Pons (tissue), 1 donor: ENCODE results near the gene KLHL26.

Experiments used
- DNase-seq: peaks from one replicate; pipeline ENCODE4 v3.0.0-alpha.2; 2016; ENCODE audit warnings: low spot score

Gene KLHL26

GRCh38 chr19:18603255-18603957 lies 33.4 kb upstream of the KLHL26 start:
- no peak for DNase-seq

- no peak for DNase-seq
Observed at GRCh38 chr19:18603958-18604819, 32.6 kb upstream of the KLHL26 start.

- no peak for DNase-seq
Observed at GRCh38 chr19:18604820-18605159, 32.0 kb upstream of the KLHL26 start.

- DNase-seq, result no peak
Observed at GRCh38 chr19:18605196-18605545, 31.7 kb upstream of the KLHL26 start.

GRCh38 chr19:18605546-18606280 lies 31.1 kb upstream of the KLHL26 start:
- DNase-seq, result no peak

- DNase-seq, result no peak
Observed at GRCh38 chr19:18606281-18607225, 30.3 kb upstream of the KLHL26 start, which contains the start of gene CRLF1. Gene CRLF1, minus strand, starts transcription at chr19:18606799. Its CDS starts 143 bp downstream, at chr19:18606656.

GRCh38 chr19:18607226-18608101 lies 29.4 kb upstream of the KLHL26 start:
- DNase-seq, result no peak

GRCh38 chr19:18608102-18608804 lies 28.6 kb upstream of the KLHL26 start:
- DNase-seq, result no peak

- DNase-seq, result no peak
Observed at GRCh38 chr19:18608805-18609716, 27.8 kb upstream of the KLHL26 start.

- DNase-seq, result no peak
Observed at GRCh38 chr19:18609717-18610051, 27.1 kb upstream of the KLHL26 start.

- DNase-seq, result no peak
Observed at GRCh38 chr19:18610245-18610555, 26.6 kb upstream of the KLHL26 start.

- no peak for DNase-seq
Observed at GRCh38 chr19:18610556-18611326, 26.1 kb upstream of the KLHL26 start.

GRCh38 chr19:18611327-18612050 lies 25.3 kb upstream of the KLHL26 start:
- no peak for DNase-seq

GRCh38 chr19:18612051-18612771 lies 24.6 kb upstream of the KLHL26 start:
- DNase-seq, result no peak

GRCh38 chr19:18612772-18613588 lies 23.8 kb upstream of the KLHL26 start, which contains the start of gene TMEM59L:
Gene TMEM59L, plus strand, starts transcription at chr19:18612870. Its CDS starts 89 bp downstream, at chr19:18612959.
- no peak for DNase-seq
